WTC11 (cell line): ENCODE data around the gene FHIT. TPM values are rescaled to one million over a fixed set of nuclear protein-coding genes. Genes with fewer than 3 reads are reported as not detected.

ENCODE experiments used
- ATAC-seq: fragments of 200-7000 bp; cut with Tn5 transposase; 2 replicates; pipeline ENCODE4 v1.10.0; 2021; ENCODE audit warnings: mild to moderate bottlenecking, moderate library complexity
- CTCF ChIA-PET: fragments of 300-600 bp; sonication (Branson Sonifier 250); formaldehyde crosslinking; loops from one replicate; lab custom pipeline; 2021; ENCODE audit warnings: antibody characterized with exemption; lab: Charles Lee
- POLR2A ChIA-PET: fragments of 350-600 bp; sonication (Branson Sonifier 250); formaldehyde crosslinking; loops from one replicate; lab custom pipeline; 2021; ENCODE audit warnings: antibody characterized with exemption; lab: Charles Lee
- DNase-seq: peaks from one replicate; pipeline ENCODE4 v3.0.0; 2021; ENCODE audit warnings: low spot score
- H3K27ac Mint-ChIP-seq: 2 replicates; pipeline ENCODE4 v1.8.0; 2021; ENCODE audit warnings: mixed read lengths
- H3K27me3 Mint-ChIP-seq: 2 replicates; pipeline ENCODE4 v1.8.0; 2021; ENCODE audit warnings: low read depth, mild to moderate bottlenecking, moderate library complexity, mixed read lengths
- H3K36me3 Mint-ChIP-seq: 2 replicates; pipeline ENCODE4 v1.8.0; 2021; ENCODE audit warnings: mixed read lengths
- H3K4me1 Mint-ChIP-seq: 2 replicates; pipeline ENCODE4 v1.8.0; 2022; ENCODE audit warnings: mixed read lengths
- H3K4me3 Mint-ChIP-seq: 2 replicates; pipeline ENCODE4 v1.8.0; 2021; ENCODE audit warnings: mild to moderate bottlenecking, moderate library complexity, mixed read lengths
- H3K9me3 Mint-ChIP-seq: 2 replicates; pipeline ENCODE4 v1.8.0; 2021; ENCODE audit warnings: mixed read lengths
- ARID4B ChIP-seq: sonication (generic); formaldehyde crosslinking; IDR thresholded peaks from 2 replicates; pipeline ENCODE4 v1.8.0; 2023; ENCODE audit warnings: missing genetic modification reagents, mild to moderate bottlenecking, borderline replicate concordance
- E2F1 ChIP-seq: sonication (generic); formaldehyde crosslinking; IDR thresholded peaks from 2 replicates; pipeline ENCODE4 v1.8.0; 2022; ENCODE audit warnings: mild to moderate bottlenecking, missing genetic modification reagents
- ELF4 ChIP-seq: sonication (generic); formaldehyde crosslinking; IDR thresholded peaks from 2 replicates; pipeline ENCODE4 v1.8.1; 2022; ENCODE audit warnings: low read depth, mild to moderate bottlenecking, moderate library complexity, missing genetic modification reagents
- PRRX2 ChIP-seq: fragments of 250-450 bp; sonication (Bioruptor Pico); IDR thresholded peaks from 2 replicates; pipeline ENCODE4 v1.8.0; 2021; ENCODE audit warnings: mild to moderate bottlenecking
- STAT6 ChIP-seq: sonication (generic); formaldehyde crosslinking; conservative IDR thresholded peaks from 2 replicates; pipeline ENCODE4 v1.8.1; 2023; ENCODE audit warnings: mild to moderate bottlenecking, low read depth, missing genetic modification reagents, moderate library complexity
- TEAD1 ChIP-seq: sonication (generic); formaldehyde crosslinking; IDR thresholded peaks from 2 replicates; pipeline ENCODE4 v1.8.0; 2022; ENCODE audit warnings: mild to moderate bottlenecking, missing genetic modification reagents
- USF1 ChIP-seq: sonication (generic); formaldehyde crosslinking; IDR thresholded peaks from 2 replicates; pipeline ENCODE4 v1.8.0; 2022; ENCODE audit warnings: mild to moderate bottlenecking, missing genetic modification reagents
- USF2 ChIP-seq: sonication (generic); formaldehyde crosslinking; IDR thresholded peaks from 2 replicates; pipeline ENCODE4 v1.8.1; 2023; ENCODE audit warnings: mild to moderate bottlenecking, missing genetic modification reagents, moderate library complexity
- ZNF219 ChIP-seq: sonication (generic); formaldehyde crosslinking; IDR thresholded peaks from 2 replicates; pipeline ENCODE4 v1.8.0; 2023; ENCODE audit warnings: missing genetic modification reagents, mild to moderate bottlenecking, borderline replicate concordance
- total RNA-seq: library from RNA; stranded (reverse); gene quantifications from 3 replicates; pipeline ENCODE4 v1.2.3, GENCODE V29; 2021
- TF ChIP-seq, protein P1 (sequence below): sonication (generic); formaldehyde crosslinking; IDR thresholded peaks from 2 replicates; pipeline ENCODE4 v1.8.0; 2022; ENCODE audit warnings: missing genetic modification reagents
- TF ChIP-seq, protein P2 (sequence below): sonication (generic); formaldehyde crosslinking; IDR thresholded peaks from 2 replicates; pipeline ENCODE4 v1.8.0; 2022; ENCODE audit warnings: mild to moderate bottlenecking, missing genetic modification reagents
- TF ChIP-seq, protein P3 (sequence below): fragments of 250-450 bp; sonication (Bioruptor Pico); IDR thresholded peaks from 2 replicates; pipeline ENCODE4 v1.8.0; 2021; ENCODE audit warnings: mild to moderate bottlenecking

Gene FHIT
- total RNA-seq, 1 experiment from 2014 or later, result 2.6 TPM

DNA sequence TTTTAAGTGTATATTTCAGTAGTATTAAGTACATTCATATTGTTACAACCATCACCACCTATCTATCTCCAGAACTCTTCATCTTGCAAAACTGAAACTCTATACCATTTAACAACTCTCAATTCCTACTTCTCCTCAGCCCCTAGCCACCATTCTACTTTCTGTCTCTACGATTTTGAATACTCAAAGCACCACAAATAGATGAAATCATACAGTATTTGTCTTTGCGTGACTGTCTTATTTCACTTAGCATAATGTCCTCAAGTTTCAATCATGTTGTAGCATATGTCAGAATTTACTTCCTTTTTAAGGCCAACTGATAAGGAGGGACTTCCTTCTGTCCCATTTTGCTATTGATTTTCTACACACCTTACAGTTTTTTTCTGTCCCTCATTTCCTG, 593.3 kb downstream of the FHIT start (continued):
- TF ChIP-seq, protein P1, sequence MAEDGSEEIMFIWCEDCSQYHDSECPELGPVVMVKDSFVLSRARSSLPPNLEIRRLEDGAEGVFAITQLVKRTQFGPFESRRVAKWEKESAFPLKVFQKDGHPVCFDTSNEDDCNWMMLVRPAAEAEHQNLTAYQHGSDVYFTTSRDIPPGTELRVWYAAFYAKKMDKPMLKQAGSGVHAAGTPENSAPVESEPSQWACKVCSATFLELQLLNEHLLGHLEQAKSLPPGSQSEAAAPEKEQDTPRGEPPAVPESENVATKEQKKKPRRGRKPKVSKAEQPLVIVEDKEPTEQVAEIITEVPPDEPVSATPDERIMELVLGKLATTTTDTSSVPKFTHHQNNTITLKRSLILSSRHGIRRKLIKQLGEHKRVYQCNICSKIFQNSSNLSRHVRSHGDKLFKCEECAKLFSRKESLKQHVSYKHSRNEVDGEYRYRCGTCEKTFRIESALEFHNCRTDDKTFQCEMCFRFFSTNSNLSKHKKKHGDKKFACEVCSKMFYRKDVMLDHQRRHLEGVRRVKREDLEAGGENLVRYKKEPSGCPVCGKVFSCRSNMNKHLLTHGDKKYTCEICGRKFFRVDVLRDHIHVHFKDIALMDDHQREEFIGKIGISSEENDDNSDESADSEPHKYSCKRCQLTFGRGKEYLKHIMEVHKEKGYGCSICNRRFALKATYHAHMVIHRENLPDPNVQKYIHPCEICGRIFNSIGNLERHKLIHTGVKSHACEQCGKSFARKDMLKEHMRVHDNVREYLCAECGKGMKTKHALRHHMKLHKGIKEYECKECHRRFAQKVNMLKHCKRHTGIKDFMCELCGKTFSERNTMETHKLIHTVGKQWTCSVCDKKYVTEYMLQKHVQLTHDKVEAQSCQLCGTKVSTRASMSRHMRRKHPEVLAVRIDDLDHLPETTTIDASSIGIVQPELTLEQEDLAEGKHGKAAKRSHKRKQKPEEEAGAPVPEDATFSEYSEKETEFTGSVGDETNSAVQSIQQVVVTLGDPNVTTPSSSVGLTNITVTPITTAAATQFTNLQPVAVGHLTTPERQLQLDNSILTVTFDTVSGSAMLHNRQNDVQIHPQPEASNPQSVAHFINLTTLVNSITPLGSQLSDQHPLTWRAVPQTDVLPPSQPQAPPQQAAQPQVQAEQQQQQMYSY, result no peak
- TF ChIP-seq, all 79 proteins: peak for 0

DNA sequence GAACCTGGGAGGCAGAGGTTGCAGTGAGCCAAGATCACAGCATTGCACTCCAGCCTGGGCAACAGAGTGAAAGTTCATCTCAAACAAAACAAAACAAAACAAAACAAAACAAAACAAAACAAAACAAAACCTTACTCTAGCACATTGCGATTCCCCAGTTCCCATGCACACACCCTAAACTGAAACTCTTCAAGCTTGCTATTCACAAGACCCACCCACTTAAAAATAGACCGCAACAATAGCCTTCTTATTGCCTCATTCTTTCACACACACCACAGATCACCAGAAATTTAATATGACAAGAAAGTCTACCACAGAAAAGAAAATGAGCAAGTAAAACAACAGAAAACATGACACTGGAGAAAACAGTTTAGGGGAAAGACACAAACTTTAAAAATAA, 598.4 kb downstream of the FHIT start:
- Mint-ChIP-seq H3K27me3 (no peaks in the 10 kb centered on the region), H3K4me3 (no peak overlapping the region), H3K9me3 (peaks cover 2% of the 10 kb centered on the region), H3K4me1 (peaks cover 45% of the 10 kb centered on the region), H3K36me3 (peaks cover 4% of the 10 kb centered on the region), H3K27ac (peak overlapping the region; percentile 4; the same call in 1 of the 2 replicates)
- POLR2A ChIA-PET, result no interaction called here
- TF ChIP-seq USF2 (CRISPR knock-in tag) (no peak), TEAD1 (CRISPR knock-in tag) (no peak), PRRX2 (CRISPR knock-in tag) (no peak), STAT6 (CRISPR knock-in tag) (no peak), E2F1 (CRISPR knock-in tag) (no peak), ARID4B (CRISPR knock-in tag) (no peak), ZNF219 (CRISPR knock-in tag) (no peak), ELF4 (no peak), USF1 (CRISPR knock-in tag) (no peak)
- TF ChIP-seq, protein P2, sequence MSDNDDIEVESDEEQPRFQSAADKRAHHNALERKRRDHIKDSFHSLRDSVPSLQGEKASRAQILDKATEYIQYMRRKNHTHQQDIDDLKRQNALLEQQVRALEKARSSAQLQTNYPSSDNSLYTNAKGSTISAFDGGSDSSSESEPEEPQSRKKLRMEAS (CRISPR knock-in tag), result no peak
- TF ChIP-seq, protein P3, sequence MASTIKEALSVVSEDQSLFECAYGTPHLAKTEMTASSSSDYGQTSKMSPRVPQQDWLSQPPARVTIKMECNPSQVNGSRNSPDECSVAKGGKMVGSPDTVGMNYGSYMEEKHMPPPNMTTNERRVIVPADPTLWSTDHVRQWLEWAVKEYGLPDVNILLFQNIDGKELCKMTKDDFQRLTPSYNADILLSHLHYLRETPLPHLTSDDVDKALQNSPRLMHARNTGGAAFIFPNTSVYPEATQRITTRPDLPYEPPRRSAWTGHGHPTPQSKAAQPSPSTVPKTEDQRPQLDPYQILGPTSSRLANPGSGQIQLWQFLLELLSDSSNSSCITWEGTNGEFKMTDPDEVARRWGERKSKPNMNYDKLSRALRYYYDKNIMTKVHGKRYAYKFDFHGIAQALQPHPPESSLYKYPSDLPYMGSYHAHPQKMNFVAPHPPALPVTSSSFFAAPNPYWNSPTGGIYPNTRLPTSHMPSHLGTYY (CRISPR knock-in tag), result no peak
- CTCF ChIA-PET, result interaction anchor here (0.6 kb wide), 1 partner anchor 91 kb away, joined by 3 read pairs; no protein-coding TSS in a partner anchor
- DNase-seq, result no peak
- no peak for ATAC-seq
